B cell (primary cell): ENCODE results near the gene MBP. TPM values are rescaled to one million over a fixed set of nuclear protein-coding genes. Genes with fewer than 3 reads are reported as not detected.

Experiments used
- ATAC-seq: fragments of 200-7000 bp; cut with Tn5 transposase; one replicate; pipeline ENCODE4 v1.10.0; 2021; ENCODE audit warnings: low read depth, mild to moderate bottlenecking, moderate number of reproducible peaks, moderate library complexity
- CTCF ChIA-PET: fragments of 350-600 bp; sonication (Branson Sonifier 250); formaldehyde crosslinking; loops from one replicate; lab custom pipeline; 2021; ENCODE audit warnings: antibody characterized with exemption, inconsistent platforms; lab: Charles Lee
- POLR2A ChIA-PET: fragments of 350-600 bp; sonication (Branson Sonifier 250); formaldehyde crosslinking; loops from one replicate; lab custom pipeline; 2021; ENCODE audit warnings: antibody characterized with exemption; lab: Charles Lee
- DNase-seq: peaks from one replicate; pipeline ENCODE4 v3.0.0; 2013
- H2AFZ ChIP-seq: 2 replicates; pipeline ENCODE4 v1.6.1; 2012; ENCODE audit warnings: mild to moderate bottlenecking, low read depth, low read length; ENCODE audit not compliant: insufficient read depth, poor library complexity, severe bottlenecking
- H3K27ac ChIP-seq, 2 donors: 1 replicate in 1 of 2; 2 replicates in 1 of 2; pipeline ENCODE4 v1.5.1; 2012 to 2013; ENCODE audit warnings: low read length in 2 of 2, mild to moderate bottlenecking in 2 of 2, moderate library complexity in 1 of 2
- H3K27me3 ChIP-seq, 4 experiments: fragments of 200-600 bp in 1 of 4; sonication (generic) in 1 of 4; replicated peaks in 1 of 4; 1 replicate in 2 of 4; 2 replicates in 2 of 4; pipeline versions ENCODE4 v1.6.1 to v1.7.0; 2013 to 2016; ENCODE audit warnings: low read length in 3 of 4, mild to moderate bottlenecking in 2 of 4, mixed read lengths in 1 of 4, moderate library complexity in 1 of 4; ENCODE audit not compliant: insufficient read depth in 4 of 4, control insufficient read depth in 3 of 4; ENCODE audit errors: control extremely low read depth in 1 of 4
- H3K36me3 ChIP-seq, 2 experiments: replicated peaks in 1 of 2; 1 replicate in 1 of 2; 2 replicates in 1 of 2; pipeline versions ENCODE4 v1.6.1 to v1.7.1; 2013; ENCODE audit warnings: low read length in 1 of 2; ENCODE audit not compliant: insufficient read depth in 2 of 2, control insufficient read depth in 1 of 2; ENCODE audit errors: control extremely low read depth in 1 of 2, extremely low read depth in 1 of 2
- H3K4me1 ChIP-seq, 2 donors: fragments of 200-600 bp in 1 of 2; sonication (generic) in 1 of 2; 1 replicate in 1 of 2; 2 replicates in 1 of 2; pipeline versions ENCODE4 v1.5.1 to v1.6.1; 2013 to 2017; ENCODE audit warnings: low read length in 2 of 2; ENCODE audit not compliant: control insufficient read depth in 2 of 2, insufficient read depth in 2 of 2
- H3K4me2 ChIP-seq: replicated peaks from 2 replicates; pipeline ENCODE3; 2012; ENCODE audit warnings: mild to moderate bottlenecking, low read depth, low read length; ENCODE audit not compliant: poor library complexity, severe bottlenecking
- H3K4me3 ChIP-seq, 5 experiments: fragments of 200-600 bp in 1 of 5; sonication (generic) in 1 of 5; 1 replicate in 3 of 5; 2 replicates in 2 of 5; pipeline versions ENCODE4 v1.5.1 to v1.7.0; 2011 to 2016; ENCODE audit warnings: low read length in 4 of 5, mild to moderate bottlenecking in 4 of 5, low read depth in 2 of 5, control low read depth in 1 of 5, moderate library complexity in 1 of 5; ENCODE audit not compliant: insufficient read depth in 1 of 5; ENCODE audit errors: control extremely low read depth in 1 of 5, extremely low read depth in 1 of 5
- H3K79me2 ChIP-seq: fragments of 200-600 bp; sonication (generic); one replicate; pipeline ENCODE4 v1.6.0; 2016; ENCODE audit warnings: low read length; ENCODE audit not compliant: control insufficient read depth, insufficient read depth
- H3K9ac ChIP-seq: fragments of 200-600 bp; sonication (generic); 2 replicates; pipeline ENCODE4 v1.6.1; 2017; ENCODE audit warnings: mild to moderate bottlenecking, low read length, moderate library complexity
- H3K9me3 ChIP-seq, 3 donors: one replicate each; pipeline versions ENCODE4 v1.6.1 to v1.7.1; 2013; ENCODE audit warnings: low read length in 2 of 3; ENCODE audit not compliant: control insufficient read depth in 2 of 3, insufficient read depth in 1 of 3; ENCODE audit errors: control extremely low read depth in 1 of 3
- H4K20me1 ChIP-seq: 2 replicates; pipeline ENCODE4 v1.6.0; 2012; ENCODE audit warnings: mild to moderate bottlenecking, low read length; ENCODE audit not compliant: insufficient read depth, control insufficient read depth, poor library complexity, severe bottlenecking
- H3K27ac Mint-ChIP-seq: one replicate; pipeline ENCODE4 v1.8.0; 2021; ENCODE audit warnings: mixed read lengths
- H3K27me3 Mint-ChIP-seq: one replicate; pipeline ENCODE4 v1.8.0; 2021; ENCODE audit warnings: mixed read lengths
- H3K4me1 Mint-ChIP-seq: one replicate; pipeline ENCODE4 v1.8.0; 2021; ENCODE audit warnings: mixed read lengths
- H3K4me3 Mint-ChIP-seq: one replicate; pipeline ENCODE4 v1.8.0; 2021; ENCODE audit warnings: mixed read lengths
- H3K9me3 Mint-ChIP-seq: one replicate; pipeline ENCODE4 v1.8.0; 2022; ENCODE audit warnings: mixed read lengths; ENCODE audit not compliant: insufficient read depth
- CTCF ChIP-seq: fragments of 200-600 bp; IDR thresholded peaks from one replicate; pipeline ENCODE4 v1.8.0; 2022; ENCODE audit warnings: antibody characterized with exemption, mild to moderate bottlenecking
- EZH2 ChIP-seq: IDR thresholded peaks from 2 replicates; pipeline ENCODE4 v1.6.1; 2012; ENCODE audit warnings: borderline replicate concordance, low read depth, mild to moderate bottlenecking, moderate library complexity, low read length; ENCODE audit not compliant: insufficient read depth, poor library complexity, severe bottlenecking
- WGBS: methylation state at CpG from one replicate; pipeline ENCODE4 v1.1.5; 2013; ENCODE audit warnings: missing lambda C conversion rate; ENCODE audit not compliant: insufficient coverage; 5-methylcytosine and 5-hydroxymethylcytosine counted together
- intact Hi-C: fragments of 100-400 bp; cut with micrococcal nuclease; formaldehyde crosslinking; loops from one replicate; pipeline ENCODE4 v1.10.0; 2022
- polyA plus RNA-seq: library from polyadenylated mRNA; depleted of rRNA; stranded (reverse); fragments of >200 nt; gene quantifications from 2 replicates; pipeline ENCODE4 v1.2.3, GENCODE V29; 2012
- total RNA-seq, 2 donors: library from RNA; stranded (reverse); fragments of 120-200 nt in 1 of 2; gene quantifications; 1 replicate in 1 of 2; 2 replicates in 1 of 2; pipeline versions ENCODE4 v1.2.3 to v1.2.4, GENCODE V29; 2013 to 2022

MBP gene
- total and polyA plus RNA-seq, 2 donors (not counting 1 experiment from before 2014, with no cell fraction given), result 30.1 to 192 TPM

GRCh38 chr18:77115192-77115953, 17.2 kb downstream of the MBP start:
- peaks cover 71% of the 10 kb centered on the region for H4K20me1 ChIP-seq
- H3K36me3 ChIP-seq, result peaks cover 4 to 54% of the 10 kb centered on the region in 2 experiments
- Mint-ChIP-seq H3K4me3 (no peak overlapping the region), H3K9me3 (no peaks in the 10 kb centered on the region), H3K4me1 (peaks cover 44% of the 10 kb centered on the region), H3K27ac (peak overlapping the region; percentile 37), H3K27me3 (no peaks in the 10 kb centered on the region)
- TF ChIP-seq CTCF, result no peak
- TF ChIP-seq EZH2, result no peak
- no peak overlapping the region for H2AFZ ChIP-seq
- ChIA-PET CTCF (interaction anchor here (0.6 to 1.7 kb wide), 4 partner anchors 9 to 19 kb away, joined by 4 to 6 read pairs (median 4); no protein-coding TSS in a partner anchor), POLR2A (no interaction called here)
- peaks cover 89% of the 10 kb centered on the region for H3K79me2 ChIP-seq
- H3K27ac ChIP-seq, result peak overlapping the region in 1 of 2 donors; percentile 39
- H3K9me3 ChIP-seq, result peaks cover 0 to 3% (median 0%) of the 10 kb centered on the region in 3 donors
- DNase-seq (no peak), ATAC-seq (no peak)
- no peak overlapping the region for H3K4me3 ChIP-seq
- H3K9ac ChIP-seq, result no peak overlapping the region
- WGBS, result 45% methylated on average over 3 of the region's 8 CpGs
- no peak overlapping the region for H3K4me2 ChIP-seq
- no peaks in the 10 kb centered on the region for H3K27me3 ChIP-seq
- intact Hi-C loops, result no loop called here
- H3K4me1 ChIP-seq, result peaks cover 4 to 16% of the 10 kb centered on the region in 2 donors
